HFF-Myc (cell line): ENCODE measurements around the gene CCDC197.

ENCODE experiments used
- DNase-seq: peaks from one replicate; pipeline ENCODE4 v3.0.0-alpha.2; 2011; ENCODE audit warnings: low read depth; ENCODE audit errors: extremely low read depth
- H3K4me3 ChIP-seq: replicated peaks from 2 replicates; pipeline ENCODE4 v1.5.1; 2011; ENCODE audit warnings: low read depth, mild to moderate bottlenecking, control low read depth, low read length
- TF ChIP-seq, protein P1 (sequence below): IDR thresholded peaks from 2 replicates; pipeline ENCODE4 v1.5.1; 2012; ENCODE audit warnings: mild to moderate bottlenecking, low read depth, low read length, control low read depth; ENCODE audit errors: missing control alignments

The CCDC197 gene

DNA sequence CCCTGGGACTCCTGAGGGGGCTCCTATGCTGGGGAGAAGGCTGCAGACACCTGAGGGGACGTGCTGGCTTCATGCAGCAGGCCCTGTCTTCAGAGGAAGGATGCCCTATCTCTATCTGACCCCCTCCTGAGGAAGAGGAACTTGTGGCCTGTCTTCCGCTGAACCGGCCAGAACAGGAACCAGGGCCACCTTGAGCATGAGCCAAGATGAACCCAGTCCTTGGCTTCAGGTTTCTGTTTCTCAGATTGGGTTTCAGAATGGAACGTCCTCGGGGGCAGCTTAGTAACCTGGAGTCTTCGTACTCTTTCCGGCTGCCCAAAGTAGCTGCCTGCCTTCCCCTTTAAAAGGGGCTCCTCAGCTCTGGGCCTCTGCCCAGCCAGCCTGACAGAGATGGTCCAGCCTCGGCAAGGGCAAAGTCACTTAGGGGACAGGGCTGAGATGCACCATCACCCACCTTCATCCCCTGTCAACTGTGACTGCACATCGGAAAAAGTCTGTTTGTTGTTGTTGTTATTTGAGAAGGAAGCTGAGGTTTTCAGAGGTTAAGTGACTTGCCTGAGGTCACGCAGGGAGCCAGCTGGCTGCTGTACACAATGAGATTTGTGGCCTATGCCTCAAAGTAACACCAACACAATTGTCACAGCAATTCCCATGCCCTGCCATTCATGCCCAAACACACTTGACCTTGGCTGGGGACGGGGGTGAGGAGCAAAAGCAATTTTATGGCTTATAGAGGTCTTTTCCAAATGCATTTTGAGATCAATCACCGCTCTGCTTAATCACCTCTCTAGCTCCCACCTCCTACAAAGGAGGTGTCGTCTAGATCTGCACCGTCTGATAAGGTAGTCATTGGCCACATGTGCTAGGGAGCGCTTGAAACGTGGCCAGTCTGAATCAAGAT lies 34.1 kb upstream of the CCDC197 start:
- TF ChIP-seq, protein P1, sequence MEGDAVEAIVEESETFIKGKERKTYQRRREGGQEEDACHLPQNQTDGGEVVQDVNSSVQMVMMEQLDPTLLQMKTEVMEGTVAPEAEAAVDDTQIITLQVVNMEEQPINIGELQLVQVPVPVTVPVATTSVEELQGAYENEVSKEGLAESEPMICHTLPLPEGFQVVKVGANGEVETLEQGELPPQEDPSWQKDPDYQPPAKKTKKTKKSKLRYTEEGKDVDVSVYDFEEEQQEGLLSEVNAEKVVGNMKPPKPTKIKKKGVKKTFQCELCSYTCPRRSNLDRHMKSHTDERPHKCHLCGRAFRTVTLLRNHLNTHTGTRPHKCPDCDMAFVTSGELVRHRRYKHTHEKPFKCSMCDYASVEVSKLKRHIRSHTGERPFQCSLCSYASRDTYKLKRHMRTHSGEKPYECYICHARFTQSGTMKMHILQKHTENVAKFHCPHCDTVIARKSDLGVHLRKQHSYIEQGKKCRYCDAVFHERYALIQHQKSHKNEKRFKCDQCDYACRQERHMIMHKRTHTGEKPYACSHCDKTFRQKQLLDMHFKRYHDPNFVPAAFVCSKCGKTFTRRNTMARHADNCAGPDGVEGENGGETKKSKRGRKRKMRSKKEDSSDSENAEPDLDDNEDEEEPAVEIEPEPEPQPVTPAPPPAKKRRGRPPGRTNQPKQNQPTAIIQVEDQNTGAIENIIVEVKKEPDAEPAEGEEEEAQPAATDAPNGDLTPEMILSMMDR, result no peak
- H3K4me3 ChIP-seq, result no peak overlapping the region
- DNase-seq, result no peak

DNA sequence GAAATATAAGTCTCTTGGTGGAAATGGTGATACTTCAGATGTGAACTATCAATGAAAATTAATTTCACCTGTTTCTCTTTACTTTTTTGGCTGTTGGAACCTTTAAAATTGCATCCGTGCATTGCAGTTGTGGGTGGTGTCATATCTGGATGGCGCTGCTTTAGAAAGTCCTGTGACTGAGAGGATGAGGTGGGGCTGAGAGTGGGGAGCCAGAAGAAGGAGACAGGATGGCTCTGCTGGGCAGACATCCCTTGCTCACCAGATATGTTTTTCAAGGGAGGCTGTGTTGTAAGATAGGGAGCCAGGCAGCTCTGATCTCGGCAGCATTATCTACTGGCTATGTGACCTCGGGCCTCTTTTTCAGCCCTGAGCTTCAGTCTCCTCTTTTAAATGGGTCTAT lies 33.4 kb upstream of the CCDC197 start:
- TF ChIP-seq, protein P1, result no peak
- H3K4me3 ChIP-seq, result no peak overlapping the region
- no peak for DNase-seq

DNA sequence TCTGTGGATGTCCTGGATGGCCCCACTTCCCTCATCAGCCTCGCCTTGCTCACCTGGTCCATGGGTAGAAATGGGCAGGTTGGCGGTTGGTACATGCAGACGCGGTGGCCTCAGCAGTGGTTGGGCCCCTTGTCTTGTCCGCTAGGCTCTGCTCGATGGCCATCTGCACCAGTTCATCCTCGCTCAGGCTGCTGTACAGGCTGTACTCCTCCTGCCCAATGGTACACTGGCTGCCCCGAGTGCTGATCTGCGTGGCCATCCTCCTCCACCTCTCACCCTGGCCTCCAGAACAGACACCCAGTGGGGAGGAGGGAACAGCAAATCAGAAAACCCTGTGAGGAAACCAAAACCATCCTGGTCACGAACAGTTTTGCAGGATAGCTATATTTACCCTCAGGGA lies 32.8 kb upstream of the CCDC197 start:
- H3K4me3 ChIP-seq, result no peak overlapping the region
- TF ChIP-seq, protein P1, result no peak
- DNase-seq, result no peak

DNA sequence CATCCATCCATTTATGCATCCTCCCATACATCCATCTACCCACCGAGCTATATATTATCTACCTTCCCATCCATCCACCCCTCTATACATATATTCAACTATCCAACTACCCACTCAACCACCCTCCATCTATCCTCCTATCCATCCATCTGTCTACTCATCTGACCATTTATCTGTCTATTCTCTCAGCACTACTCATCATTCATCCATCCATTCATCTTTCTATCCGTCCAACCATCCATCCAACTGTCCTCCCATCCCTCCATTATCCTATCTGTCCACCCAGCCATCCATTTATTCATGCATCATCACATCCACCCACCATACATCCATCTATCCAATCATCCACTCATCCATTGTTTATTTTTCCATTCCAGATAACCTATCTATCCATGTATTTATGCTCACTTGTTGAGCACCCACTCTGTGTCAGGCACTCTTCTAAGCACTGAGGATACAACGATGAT lies 32.2 kb upstream of the CCDC197 start:
- no peak for DNase-seq
- TF ChIP-seq, protein P1, result no peak
- H3K4me3 ChIP-seq, result no peak overlapping the region

DNA sequence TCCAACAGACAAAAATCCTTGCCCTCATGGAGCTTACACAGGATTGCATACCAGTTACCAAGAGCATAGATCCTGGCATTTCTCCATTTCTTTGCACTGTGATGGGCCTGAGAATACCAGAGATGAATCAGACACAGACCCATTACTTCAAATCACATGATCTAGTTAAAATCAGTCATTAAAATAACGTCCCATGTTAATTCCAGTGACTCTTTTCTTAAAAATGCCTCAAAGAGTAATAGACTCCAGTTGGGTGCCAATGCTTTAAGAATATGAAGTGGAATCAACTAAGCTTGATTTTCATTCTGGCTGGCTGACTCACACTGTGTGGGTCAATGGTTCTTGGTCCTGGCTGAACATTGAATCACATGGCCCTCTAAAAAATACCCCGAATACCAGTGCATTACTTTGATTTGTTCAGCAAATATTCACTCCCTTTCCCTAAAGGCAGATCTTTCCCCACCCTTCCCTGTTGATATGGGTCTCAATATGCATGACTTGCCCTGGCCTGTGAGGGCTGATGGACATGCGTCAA lies 31.7 kb upstream of the CCDC197 start:
- TF ChIP-seq, protein P1, result no peak
- H3K4me3 ChIP-seq, result no peak overlapping the region
- no peak for DNase-seq

DNA sequence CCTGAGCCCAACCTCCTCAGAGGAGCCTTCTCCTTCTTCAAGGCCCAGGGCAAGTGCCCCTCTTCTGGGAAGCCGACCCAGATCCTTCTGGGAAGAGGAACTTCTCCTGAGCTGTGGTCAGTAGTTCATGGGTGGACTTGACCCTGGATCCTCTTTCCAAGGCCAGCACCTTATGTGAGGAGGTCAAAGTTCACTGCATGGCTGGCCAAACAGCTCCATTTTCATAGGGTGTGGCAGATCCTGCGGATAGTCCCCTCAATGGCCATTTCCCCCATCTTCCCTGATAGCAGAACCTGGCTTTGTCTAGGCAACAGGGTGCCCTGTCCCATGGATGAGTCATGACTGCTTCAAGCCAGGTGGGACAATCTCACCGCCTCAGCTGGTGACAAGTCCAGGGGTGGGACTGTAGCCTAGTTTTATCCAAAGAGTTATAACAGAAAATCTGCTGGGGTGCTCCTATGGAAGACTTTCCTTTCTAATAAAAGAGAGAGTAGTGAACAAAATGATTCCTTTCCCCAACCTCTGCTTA lies 31.1 kb upstream of the CCDC197 start:
- no peak for DNase-seq
- TF ChIP-seq, protein P1, result no peak

More for the DNA sequence above, 31.1 kb upstream of the CCDC197 start:
- H3K4me3 ChIP-seq, result no peak overlapping the region
